Karpas-422 (cell line): ENCODE measurements around the gene RFTN1. TPM values are rescaled to one million over a fixed set of nuclear protein-coding genes. Genes with fewer than 3 reads are reported as not detected.
A peak's percentile ranks its signal among the peaks of the same experiment; 100 is the strongest.

ENCODE experiments used
- DNase-seq: peaks from one replicate; pipeline ENCODE4 v3.0.0-alpha.2; 2015
- H2AFZ ChIP-seq: fragments of 200-600 bp; sonication (generic); 2 replicates; pipeline ENCODE4 v1.6.1; 2014; ENCODE audit warnings: antibody characterized with exemption, low read length, mixed read lengths
- H3K27ac ChIP-seq: fragments of 200-600 bp; sonication (generic); 2 replicates; pipeline ENCODE4 v1.5.1; 2014; ENCODE audit warnings: mild to moderate bottlenecking, low read length, moderate library complexity
- H3K27me3 ChIP-seq: fragments of 200-600 bp; sonication (generic); 2 replicates; pipeline ENCODE4 v1.6.1; 2014; ENCODE audit warnings: low read length, mixed read lengths
- H3K36me3 ChIP-seq: fragments of 200-600 bp; sonication (generic); 2 replicates; pipeline ENCODE4 v1.6.1; 2014; ENCODE audit warnings: low read length, mixed read lengths; ENCODE audit not compliant: insufficient read depth
- H3K4me1 ChIP-seq: fragments of 200-600 bp; sonication (generic); 2 replicates; pipeline ENCODE4 v1.6.1; 2014; ENCODE audit warnings: mild to moderate bottlenecking, low read length, mixed read lengths
- H3K4me2 ChIP-seq: fragments of 200-600 bp; sonication (generic); 2 replicates; pipeline ENCODE4 v1.6.1; 2014; ENCODE audit warnings: low read length, low read depth, mild to moderate bottlenecking; ENCODE audit not compliant: poor library complexity, severe bottlenecking
- H3K4me3 ChIP-seq: fragments of 200-600 bp; sonication (generic); 2 replicates; pipeline ENCODE4 v1.5.1; 2014; ENCODE audit warnings: mild to moderate bottlenecking, antibody characterized with exemption, low read length, mixed read lengths
- H3K79me2 ChIP-seq: fragments of 200-600 bp; sonication (generic); 2 replicates; pipeline ENCODE4 v1.6.1; 2014; ENCODE audit warnings: mild to moderate bottlenecking, low read length, mixed read lengths
- H3K9ac ChIP-seq: fragments of 200-600 bp; sonication (generic); 2 replicates; pipeline ENCODE4 v1.6.0; 2014; ENCODE audit warnings: low read length
- H3K9me2 ChIP-seq: fragments of 200-600 bp; sonication (generic), shearing (Covaris generic); replicated peaks from 2 replicates; pipeline ENCODE4 v1.6.0; 2014; ENCODE audit warnings: mild to moderate bottlenecking, low read length, moderate library complexity; ENCODE audit not compliant: insufficient read depth
- H3K9me3 ChIP-seq: fragments of 300-700, 200-600 bp; sonication (generic); 2 replicates; pipeline ENCODE4 v1.6.1; 2014; ENCODE audit warnings: low read length, mixed read lengths
- H4K20me1 ChIP-seq: fragments of 200-600 bp; sonication (generic); 2 replicates; pipeline ENCODE4 v1.6.1; 2014; ENCODE audit warnings: mild to moderate bottlenecking, antibody characterized with exemption, low read length, low read depth; ENCODE audit not compliant: insufficient read depth
- total RNA-seq: library from RNA; depleted of rRNA; stranded (reverse); fragments of >200 nt; shearing (Covaris generic); gene quantifications from 2 replicates; pipeline ENCODE4 v1.2.3, GENCODE V29; 2014; ENCODE audit warnings: low replicate concordance

RFTN1 gene
- total RNA-seq, 1 experiment from 2014 or later = 291 TPM

- Histone ChIP-seq H3K4me1 (peaks cover 98% of the 10 kb centered on the region), H3K4me3 (no peak overlapping the region), H3K27me3 (no peaks in the 10 kb centered on the region), H3K4me2 (peak overlapping the region; percentile 17), H3K9me2 (no peaks in the 10 kb centered on the region), H4K20me1 (no peaks in the 10 kb centered on the region), H3K9ac (0 out of 2 replicates have a peak overlapping the region, but pooled peaks have one; percentile 21), H3K79me2 (peaks cover 96% of the 10 kb centered on the region), H2AFZ (no peak overlapping the region), H3K36me3 (peaks cover 33% of the 10 kb centered on the region), H3K9me3 (no peaks in the 10 kb centered on the region), H3K27ac (peak overlapping the region; percentile 99)
- no peak for DNase-seq
These were observed 51.8 kb downstream of the RFTN1 start for GRCh38 chr3:16461463-16462245.

- H3K27me3 ChIP-seq = no peaks in the 10 kb centered on the region
- H3K9ac ChIP-seq = no peak overlapping the region
- no peak overlapping the region for H2AFZ ChIP-seq
- no peak overlapping the region for H3K4me3 ChIP-seq
- H3K79me2 ChIP-seq = peaks cover 96% of the 10 kb centered on the region
- H3K36me3 ChIP-seq = peaks cover 31% of the 10 kb centered on the region
- peaks cover 98% of the 10 kb centered on the region for H3K4me1 ChIP-seq
- DNase-seq = no peak
- no peaks in the 10 kb centered on the region for H3K9me2 ChIP-seq
- no peaks in the 10 kb centered on the region for H3K9me3 ChIP-seq
- no peaks in the 10 kb centered on the region for H4K20me1 ChIP-seq
- peak overlapping the region; percentile 23 for H3K4me2 ChIP-seq
- H3K27ac ChIP-seq = peak overlapping the region; percentile 99
These were observed 52.6 kb downstream of the RFTN1 start for GRCh38 chr3:16460886-16461285.

- Histone ChIP-seq H3K4me1 (peaks cover 98% of the 10 kb centered on the region), H2AFZ (no peak overlapping the region), H3K9ac (no peak overlapping the region), H3K4me2 (peak overlapping the region; percentile 23), H4K20me1 (no peaks in the 10 kb centered on the region), H3K4me3 (no peak overlapping the region), H3K27me3 (no peaks in the 10 kb centered on the region), H3K27ac (peak overlapping the region; percentile 99), H3K9me3 (no peaks in the 10 kb centered on the region), H3K9me2 (no peaks in the 10 kb centered on the region), H3K36me3 (peaks cover 26% of the 10 kb centered on the region), H3K79me2 (peaks cover 96% of the 10 kb centered on the region)
- DNase-seq = no peak
These were observed 53.2 kb downstream of the RFTN1 start for GRCh38 chr3:16460273-16460672.

- no peak for DNase-seq
- H2AFZ ChIP-seq = no peak overlapping the region
- peaks cover 40% of the 10 kb centered on the region for H3K36me3 ChIP-seq
- peak overlapping the region; percentile 15 for H3K4me2 ChIP-seq
- H3K4me3 ChIP-seq = no peak overlapping the region
- no peaks in the 10 kb centered on the region for H3K9me3 ChIP-seq
- no peaks in the 10 kb centered on the region for H3K27me3 ChIP-seq
- peaks cover 98% of the 10 kb centered on the region for H3K4me1 ChIP-seq
- H4K20me1 ChIP-seq = no peaks in the 10 kb centered on the region
- peaks cover 97% of the 10 kb centered on the region for H3K79me2 ChIP-seq
- H3K27ac ChIP-seq = peak overlapping the region; percentile 99
- H3K9ac ChIP-seq = peak overlapping the region; percentile 16; the same call in 1 of the 2 replicates
- H3K9me2 ChIP-seq = no peaks in the 10 kb centered on the region
These were observed 56.6 kb downstream of the RFTN1 start for GRCh38 chr3:16456784-16457415.

GRCh38 chr3:16455966-16456365 lies 57.5 kb downstream of the RFTN1 start:
- Histone ChIP-seq H3K9me2 (no peaks in the 10 kb centered on the region), H3K4me2 (peak overlapping the region; percentile 15), H3K9me3 (no peaks in the 10 kb centered on the region), H3K79me2 (peaks cover 97% of the 10 kb centered on the region), H3K4me3 (no peak overlapping the region), H3K36me3 (peaks cover 35% of the 10 kb centered on the region; the same call in 1 of the 2 replicates), H3K4me1 (peaks cover 98% of the 10 kb centered on the region), H3K9ac (0 out of 2 replicates have a peak overlapping the region, but pooled peaks have one; percentile 18), H3K27me3 (no peaks in the 10 kb centered on the region), H3K27ac (peak overlapping the region; percentile 99), H2AFZ (no peak overlapping the region), H4K20me1 (no peaks in the 10 kb centered on the region)
- DNase-seq = no peak

GRCh38 chr3:16455001-16455400 lies 58.5 kb downstream of the RFTN1 start:
- Histone ChIP-seq H3K4me2 (peak overlapping the region; percentile 1), H3K27ac (peak overlapping the region; percentile 99), H3K9me2 (no peaks in the 10 kb centered on the region), H3K36me3 (peaks cover 35% of the 10 kb centered on the region; the same call in 1 of the 2 replicates), H3K4me3 (no peak overlapping the region), H3K27me3 (no peaks in the 10 kb centered on the region), H4K20me1 (no peaks in the 10 kb centered on the region), H2AFZ (no peak overlapping the region), H3K79me2 (peaks cover 97% of the 10 kb centered on the region), H3K4me1 (peaks cover 98% of the 10 kb centered on the region), H3K9me3 (no peaks in the 10 kb centered on the region), H3K9ac (peak overlapping the region; percentile 9; the same call in 1 of the 2 replicates)
- no peak for DNase-seq

GRCh38 chr3:16452261-16452660 lies 61.2 kb downstream of the RFTN1 start:
- no peaks in the 10 kb centered on the region for H4K20me1 ChIP-seq
- H3K36me3 ChIP-seq = peaks cover 26% of the 10 kb centered on the region; the same call in 1 of the 2 replicates
- H2AFZ ChIP-seq = no peak overlapping the region
- H3K4me2 ChIP-seq = peak overlapping the region; percentile 77
- peaks cover 100% of the 10 kb centered on the region for H3K4me1 ChIP-seq
- H3K27ac ChIP-seq = peak overlapping the region; percentile 99
- H3K79me2 ChIP-seq = peaks cover 98% of the 10 kb centered on the region
- peak overlapping the region; percentile 11; the same call in 1 of the 2 replicates for H3K4me3 ChIP-seq
- H3K9me3 ChIP-seq = no peaks in the 10 kb centered on the region
- DNase-seq = no peak
- H3K9me2 ChIP-seq = no peaks in the 10 kb centered on the region
- no peaks in the 10 kb centered on the region for H3K27me3 ChIP-seq
- peak overlapping the region; percentile 65 for H3K9ac ChIP-seq

- no peak for DNase-seq
- Histone ChIP-seq H2AFZ (no peak overlapping the region), H3K9me2 (no peaks in the 10 kb centered on the region), H3K27me3 (no peaks in the 10 kb centered on the region), H3K9ac (peak overlapping the region; percentile 65), H3K36me3 (peaks cover 35% of the 10 kb centered on the region), H3K4me1 (peaks cover 99% of the 10 kb centered on the region), H3K27ac (peak overlapping the region; percentile 99), H3K9me3 (no peaks in the 10 kb centered on the region), H4K20me1 (no peaks in the 10 kb centered on the region), H3K79me2 (peaks cover 94% of the 10 kb centered on the region), H3K4me3 (0 out of 2 replicates have a peak overlapping the region, but pooled peaks have one; percentile 15), H3K4me2 (peak overlapping the region; percentile 77)
These were observed 64.1 kb downstream of the RFTN1 start for GRCh38 chr3:16449369-16449768.
